Measurements from ENCODE around the gene ANP32A. TPM values are rescaled to one million over a fixed set of nuclear protein-coding genes. Genes with fewer than 3 reads are reported as not detected.
A peak's percentile ranks its signal among the peaks of the same experiment; 100 is the strongest.

Gene ANP32A
- total RNA-seq, 1 donor from 2014 or later, result 55.2 TPM

GRCh38 chr15:68807249-68807648 lies 13.4 kb downstream of the ANP32A start:
- no peaks in the 10 kb centered on the region for H3K27me3 ChIP-seq
- TF ChIP-seq POLR2AphosphoS5 (IDR thresholded peaks at IDR 0.05; ENCODE audit: insufficient read depth in 1 of 2, low read depth in 1 of 2), result no peak
- no peak for TF ChIP-seq POLR2A (IDR thresholded peaks at IDR 0.05)
- TF ChIP-seq CTCF (IDR thresholded peaks at IDR 0.05), result no peak
- no peak overlapping the region for H3K4me3 ChIP-seq
- H3K36me3 ChIP-seq, result no peaks in the 10 kb centered on the region
- no peak for DNase-seq (ENCODE audit: extremely low spot score in 2 of 2)
- H3K9me3 ChIP-seq, result no peaks in the 10 kb centered on the region
- H3K27ac ChIP-seq, result no peak overlapping the region
- H3K4me1 ChIP-seq, result peaks cover 57% of the 10 kb centered on the region
- intact Hi-C loops (cut with DNase I), result no loop called here

- no peak overlapping the region for H3K4me3 ChIP-seq
- no peaks in the 10 kb centered on the region for H3K36me3 ChIP-seq
- DNase-seq (ENCODE audit: extremely low spot score in 2 of 2), result no peak
- no peak for TF ChIP-seq POLR2A (IDR thresholded peaks at IDR 0.05)
- TF ChIP-seq CTCF (IDR thresholded peaks at IDR 0.05), result no peak
- no peak overlapping the region for H3K27ac ChIP-seq
- peaks cover 57% of the 10 kb centered on the region for H3K4me1 ChIP-seq
- intact Hi-C loops (cut with DNase I), result no loop called here
- no peaks in the 10 kb centered on the region for H3K9me3 ChIP-seq
- no peaks in the 10 kb centered on the region for H3K27me3 ChIP-seq
Observed at GRCh38 chr15:68806220-68807060, 14.3 kb downstream of the ANP32A start.

- peaks cover 67% of the 10 kb centered on the region for H3K4me1 ChIP-seq
- no peak for TF ChIP-seq POLR2AphosphoS5 (IDR thresholded peaks at IDR 0.05; ENCODE audit: insufficient read depth in 1 of 2, low read depth in 1 of 2)
- TF ChIP-seq CTCF (IDR thresholded peaks at IDR 0.05), result no peak
- no peak for TF ChIP-seq POLR2A (IDR thresholded peaks at IDR 0.05)
- H3K9me3 ChIP-seq, result no peaks in the 10 kb centered on the region
- H3K4me3 ChIP-seq, result no peak overlapping the region
- DNase-seq (ENCODE audit: extremely low spot score in 2 of 2), result no peak
- no peak overlapping the region for H3K27ac ChIP-seq
- intact Hi-C loops (cut with DNase I), result no loop called here
- H3K36me3 ChIP-seq, result no peaks in the 10 kb centered on the region
- H3K27me3 ChIP-seq, result no peaks in the 10 kb centered on the region
Observed at GRCh38 chr15:68802373-68802772, 18.3 kb downstream of the ANP32A start.

- no peak for DNase-seq (ENCODE audit: extremely low spot score in 2 of 2)
- H3K4me3 ChIP-seq, result no peak overlapping the region
- no peaks in the 10 kb centered on the region for H3K27me3 ChIP-seq
- no peak overlapping the region for H3K27ac ChIP-seq
- intact Hi-C loops (cut with DNase I), result no loop called here
- TF ChIP-seq POLR2A (IDR thresholded peaks at IDR 0.05) (no peak), CTCF (IDR thresholded peaks at IDR 0.05) (no peak), POLR2AphosphoS5 (IDR thresholded peaks at IDR 0.05; ENCODE audit: insufficient read depth in 1 of 2, low read depth in 1 of 2) (peak in 1 of 2 donors; percentile 57)
- H3K9me3 ChIP-seq, result no peaks in the 10 kb centered on the region
- H3K4me1 ChIP-seq, result peaks cover 67% of the 10 kb centered on the region
- H3K36me3 ChIP-seq, result no peaks in the 10 kb centered on the region
Observed at GRCh38 chr15:68801572-68802148, 19.0 kb downstream of the ANP32A start.

- Histone ChIP-seq H3K9me3 (no peaks in the 10 kb centered on the region), H3K27me3 (no peaks in the 10 kb centered on the region), H3K27ac (no peak overlapping the region), H3K36me3 (no peaks in the 10 kb centered on the region), H3K4me3 (no peak overlapping the region), H3K4me1 (peaks cover 67% of the 10 kb centered on the region)
- DNase-seq (ENCODE audit: extremely low spot score in 2 of 2), result no peak
- TF ChIP-seq CTCF (IDR thresholded peaks at IDR 0.05) (no peak), POLR2AphosphoS5 (IDR thresholded peaks at IDR 0.05; ENCODE audit: insufficient read depth in 1 of 2, low read depth in 1 of 2) (no peak), POLR2A (IDR thresholded peaks at IDR 0.05) (no peak)
- intact Hi-C loops (cut with DNase I), result no loop called here
Observed at GRCh38 chr15:68800875-68801274, 19.8 kb downstream of the ANP32A start.

Data from vagina (tissue), 2 donors.